HG02623 (cell line): Measurements from ENCODE around the gene TMEM120A.

ENCODE experiments used
- ATAC-seq: cut with Tn5 transposase; IDR thresholded peaks from one replicate; pipeline ENCODE4 v1.9.1; 2021; ENCODE audit warnings: moderate library complexity; ENCODE audit not compliant: unreplicated experiment

Gene TMEM120A

DNA sequence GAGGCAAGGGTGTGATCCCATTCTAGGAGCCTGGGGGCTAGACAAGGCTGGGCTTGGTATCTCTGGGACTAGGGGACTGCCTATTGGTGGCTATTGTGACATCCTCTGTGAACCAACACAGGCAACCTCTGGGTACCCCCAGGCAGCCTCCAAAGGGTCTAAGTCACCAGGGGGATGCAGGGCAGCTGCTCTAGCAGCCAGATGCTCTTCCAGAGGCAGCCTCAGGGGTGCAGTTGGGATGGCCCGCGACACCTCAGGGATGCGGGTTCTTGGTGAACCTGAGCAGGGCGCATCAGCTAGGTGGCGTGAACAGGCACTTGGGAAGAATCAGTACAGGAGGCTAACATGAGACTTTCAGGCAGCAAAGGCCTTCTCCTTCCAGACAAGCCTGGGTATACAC lies 1.6 kb upstream of the TMEM120A start:
- no peak for ATAC-seq

DNA sequence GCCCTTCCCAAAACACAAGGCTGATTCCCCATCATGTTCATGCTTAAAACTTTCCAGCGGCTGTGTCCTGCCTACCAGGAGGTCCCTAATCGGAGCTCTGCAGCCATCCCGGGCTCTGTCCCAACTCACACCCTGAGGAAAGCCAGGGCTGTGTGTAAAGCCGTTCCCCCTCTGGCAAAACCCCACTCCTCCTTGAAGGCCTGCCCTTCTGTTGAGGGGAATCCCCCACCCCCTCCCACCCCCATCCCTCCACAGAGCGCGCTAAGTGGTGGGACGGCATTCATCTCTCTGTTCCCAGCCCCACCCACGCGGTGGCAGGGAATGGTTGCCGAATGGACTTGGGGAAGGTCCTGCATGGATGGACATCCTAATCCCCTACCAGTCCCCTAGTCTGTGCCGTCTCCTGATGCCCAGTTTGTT lies 667 bp upstream of the TMEM120A start:
- no peak for ATAC-seq

DNA sequence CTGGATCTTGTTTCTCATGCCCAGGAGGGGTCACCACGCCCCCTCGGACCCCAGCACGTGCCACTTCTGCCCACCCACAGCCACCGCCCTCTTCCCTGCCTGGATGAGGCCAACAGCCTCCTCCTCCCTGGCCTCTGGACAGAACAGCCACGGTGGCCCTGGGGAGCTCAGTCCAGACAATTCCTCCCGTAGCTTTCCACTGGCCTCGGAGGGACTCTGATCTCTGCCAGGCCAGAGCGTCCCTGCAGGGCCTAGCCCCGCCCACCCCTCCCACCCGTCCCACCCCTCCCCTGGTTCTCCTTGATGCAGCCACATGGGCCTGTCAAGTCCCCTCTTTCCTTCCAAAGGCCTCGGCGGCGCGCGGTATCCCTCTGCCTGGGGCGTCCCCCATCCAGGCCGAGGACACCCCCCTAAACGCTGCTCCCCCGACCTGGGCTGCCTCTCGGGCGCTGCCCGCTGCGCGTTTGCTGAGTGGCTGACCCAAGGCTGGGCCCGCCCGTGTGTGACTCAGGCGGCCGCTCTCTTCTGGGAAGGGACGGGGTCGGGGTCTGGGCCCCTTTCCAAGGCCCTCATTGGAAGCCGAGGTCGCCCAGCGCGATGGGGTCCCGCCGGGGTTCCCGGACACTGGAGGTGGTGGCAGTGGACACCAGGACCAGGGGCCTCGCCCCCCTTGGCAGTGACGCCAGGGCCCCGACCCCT lies 557 bp downstream of the TMEM120A start:
- ATAC-seq, result no peak

DNA sequence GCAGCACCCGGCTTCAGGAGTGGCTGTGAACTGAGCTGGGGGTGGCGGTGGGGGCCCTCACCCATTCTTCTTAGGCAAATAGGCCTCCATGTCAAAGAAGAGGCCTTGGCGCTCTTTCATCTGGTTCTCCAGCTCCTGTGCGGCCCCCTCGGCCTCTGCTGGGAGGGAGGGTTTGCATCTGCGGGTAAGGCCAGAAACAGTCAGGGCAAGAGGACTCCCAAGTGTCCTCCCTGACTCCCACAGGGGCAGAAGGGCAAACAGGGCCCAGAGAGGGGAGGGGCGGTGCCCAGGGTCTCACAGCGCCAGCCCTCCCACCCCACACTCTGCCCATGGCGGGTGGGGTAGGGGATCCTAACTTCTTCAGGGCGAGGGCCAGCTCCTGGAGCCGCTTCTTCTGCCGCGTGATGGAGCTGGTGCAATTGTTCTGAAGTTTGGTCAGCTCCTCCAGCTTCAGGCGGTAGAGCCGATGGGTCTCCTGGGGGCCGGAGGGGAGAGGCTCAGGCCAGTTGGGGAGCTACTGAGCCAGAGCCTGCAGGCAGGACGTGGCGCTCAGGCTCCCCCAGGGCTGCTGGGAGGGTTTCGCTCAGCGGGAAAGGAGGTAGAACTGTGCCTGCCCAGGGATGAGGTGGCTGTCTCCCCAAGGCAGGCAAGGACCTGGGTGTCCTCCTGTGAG lies 2.2 kb downstream of the TMEM120A start:
- no peak for ATAC-seq

DNA sequence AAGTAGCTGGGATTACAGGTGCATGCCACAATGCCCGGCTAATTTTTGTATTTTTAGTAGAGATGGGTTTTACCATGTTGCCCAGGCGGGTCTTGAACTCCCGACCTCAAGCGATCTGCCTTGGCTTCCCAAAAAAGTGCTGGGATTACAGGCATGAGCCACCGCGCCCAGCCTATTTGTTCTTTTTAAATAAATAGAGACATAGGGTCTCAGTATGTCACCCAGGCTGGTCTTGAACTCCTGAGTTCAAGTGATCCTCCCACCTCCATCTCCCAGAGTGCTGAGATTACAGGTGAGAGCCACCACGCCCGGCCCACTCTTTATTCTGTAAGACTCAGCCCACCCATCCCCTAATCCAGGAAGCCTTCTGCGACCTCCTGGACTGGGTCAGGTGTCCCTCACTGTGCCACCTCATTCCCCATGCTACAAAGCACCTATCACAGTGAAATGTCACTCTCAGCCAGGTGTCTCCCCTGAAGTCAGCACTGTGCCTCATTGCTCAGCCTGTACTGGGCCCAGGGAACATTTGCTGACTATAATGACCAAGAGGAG lies 2.8 kb downstream of the TMEM120A start:
- ATAC-seq, result no peak

DNA sequence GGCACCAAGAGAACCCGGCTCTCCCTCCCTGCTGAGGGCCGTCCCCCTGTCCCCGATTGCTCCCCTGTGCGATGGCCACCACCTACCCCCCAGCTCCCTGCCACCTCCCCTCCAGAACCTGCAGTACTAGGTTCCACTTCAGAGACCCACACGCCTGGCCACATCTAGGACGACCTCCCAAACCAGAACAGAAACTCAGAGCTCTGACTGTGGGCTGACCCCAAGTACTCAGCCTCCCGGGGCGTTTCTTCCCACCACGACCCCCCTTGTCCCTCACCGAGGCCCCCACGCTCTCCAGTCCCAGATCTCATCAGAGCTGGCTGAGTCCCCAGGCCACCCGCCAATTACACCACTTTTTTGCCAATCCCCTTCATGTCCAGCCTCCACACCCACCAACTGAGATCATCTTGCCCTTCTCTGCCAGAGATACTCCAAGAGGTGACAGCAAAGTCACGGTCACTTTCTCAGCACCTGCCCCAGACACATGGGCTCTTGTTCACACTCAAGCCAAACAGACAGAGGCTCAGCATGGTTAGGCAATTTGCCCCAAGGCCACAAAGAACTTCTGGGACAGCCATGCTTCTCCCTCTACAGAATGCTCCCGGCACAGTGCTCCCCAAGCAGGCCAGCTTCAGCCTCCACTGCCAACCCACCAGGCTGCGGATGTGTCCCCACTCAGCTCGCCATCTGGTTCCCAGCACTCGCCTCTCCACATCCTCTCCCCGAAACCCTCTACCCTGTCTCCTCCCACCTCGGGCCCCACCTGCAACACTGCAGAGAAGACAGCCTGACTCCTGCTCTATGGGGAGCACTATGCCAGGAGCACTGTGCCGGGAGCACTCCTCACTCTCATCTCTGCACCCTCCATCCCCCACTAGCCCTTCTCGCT lies 4.7 kb downstream of the TMEM120A start:
- ATAC-seq, result no peak

DNA sequence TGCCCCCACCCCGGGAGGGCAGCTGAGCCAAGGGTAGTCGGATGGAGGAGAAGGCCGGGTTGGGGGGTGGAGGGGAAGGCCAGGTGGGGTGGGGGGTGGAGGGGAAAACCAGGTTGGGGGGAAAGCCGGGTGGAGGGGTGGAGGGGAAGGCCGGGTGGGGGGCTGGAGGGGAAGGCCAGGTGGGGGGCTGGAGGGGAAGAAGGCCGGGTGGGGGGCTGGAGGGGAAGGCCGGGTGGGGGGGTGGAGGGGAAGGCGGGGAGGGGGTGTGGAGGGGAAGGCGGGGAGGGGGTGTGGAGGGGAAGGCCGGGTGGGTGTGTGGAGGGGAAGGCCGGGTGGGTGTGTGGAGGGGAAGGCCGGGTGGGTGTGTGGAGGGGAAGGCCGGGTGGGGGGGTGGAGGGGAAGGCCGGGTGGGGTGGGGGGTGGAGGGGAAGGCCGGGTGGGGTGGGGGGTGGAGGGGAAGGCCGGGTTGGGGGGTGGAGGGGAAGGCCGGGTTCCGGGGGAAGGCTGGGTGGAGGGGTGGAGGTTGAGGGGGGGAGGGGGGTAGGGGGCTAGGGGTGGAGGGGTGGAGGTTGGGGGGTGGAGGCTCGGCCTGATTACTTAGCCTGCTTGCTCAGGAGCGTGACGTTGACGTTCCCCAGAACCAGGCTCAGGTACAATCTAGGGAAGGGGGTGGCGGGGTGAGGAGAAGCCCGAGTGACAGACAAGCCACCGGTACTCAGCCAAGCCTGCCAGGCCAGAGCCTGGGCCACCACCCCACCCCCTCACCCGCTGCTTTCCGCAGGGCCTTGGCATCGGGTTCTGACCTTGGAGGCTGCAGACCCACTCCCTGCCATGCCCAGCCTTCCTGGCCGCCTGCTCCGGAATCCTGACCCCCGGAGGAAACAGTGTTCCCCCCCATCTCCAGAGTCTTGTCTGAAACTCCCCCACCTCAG lies 5.6 kb downstream of the TMEM120A start:
- no peak for ATAC-seq

DNA sequence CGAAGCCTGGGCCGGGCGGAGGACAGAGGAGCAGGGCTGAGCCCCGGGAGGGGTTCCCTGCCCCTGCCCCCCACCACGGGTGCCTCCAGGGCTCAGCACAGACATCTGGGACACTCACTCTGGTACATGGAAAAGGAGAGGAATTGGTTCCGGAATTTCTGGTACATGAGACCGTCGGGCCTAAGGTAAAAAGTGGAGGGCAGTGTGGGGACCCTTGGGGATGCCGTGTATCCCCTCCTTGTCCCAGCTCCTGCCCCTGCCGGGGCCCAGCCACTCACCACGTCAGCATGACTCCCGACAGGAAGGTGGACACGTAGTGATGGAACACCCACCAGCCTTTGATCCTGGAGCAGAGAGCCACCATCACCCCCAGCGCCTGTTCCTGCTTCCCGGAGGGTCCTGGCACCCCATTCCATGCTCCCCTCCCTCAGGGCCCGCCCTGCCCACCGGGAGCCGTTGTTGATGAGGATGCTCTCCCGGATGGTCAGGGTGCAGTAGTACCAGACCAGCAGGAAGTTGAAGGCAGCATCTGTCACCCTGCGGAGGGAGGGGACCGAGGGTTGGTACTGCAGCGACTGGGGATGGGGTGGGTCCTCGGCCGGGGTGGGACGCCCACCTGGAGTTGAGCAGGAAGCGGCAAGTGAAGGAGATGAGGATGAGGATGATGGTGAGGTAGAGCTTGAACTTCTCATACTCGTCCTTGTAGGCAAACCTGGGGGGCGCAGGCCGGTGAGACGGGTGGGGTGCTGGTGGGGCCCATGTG lies 6.4 kb downstream of the TMEM120A start:
- no peak for ATAC-seq

DNA sequence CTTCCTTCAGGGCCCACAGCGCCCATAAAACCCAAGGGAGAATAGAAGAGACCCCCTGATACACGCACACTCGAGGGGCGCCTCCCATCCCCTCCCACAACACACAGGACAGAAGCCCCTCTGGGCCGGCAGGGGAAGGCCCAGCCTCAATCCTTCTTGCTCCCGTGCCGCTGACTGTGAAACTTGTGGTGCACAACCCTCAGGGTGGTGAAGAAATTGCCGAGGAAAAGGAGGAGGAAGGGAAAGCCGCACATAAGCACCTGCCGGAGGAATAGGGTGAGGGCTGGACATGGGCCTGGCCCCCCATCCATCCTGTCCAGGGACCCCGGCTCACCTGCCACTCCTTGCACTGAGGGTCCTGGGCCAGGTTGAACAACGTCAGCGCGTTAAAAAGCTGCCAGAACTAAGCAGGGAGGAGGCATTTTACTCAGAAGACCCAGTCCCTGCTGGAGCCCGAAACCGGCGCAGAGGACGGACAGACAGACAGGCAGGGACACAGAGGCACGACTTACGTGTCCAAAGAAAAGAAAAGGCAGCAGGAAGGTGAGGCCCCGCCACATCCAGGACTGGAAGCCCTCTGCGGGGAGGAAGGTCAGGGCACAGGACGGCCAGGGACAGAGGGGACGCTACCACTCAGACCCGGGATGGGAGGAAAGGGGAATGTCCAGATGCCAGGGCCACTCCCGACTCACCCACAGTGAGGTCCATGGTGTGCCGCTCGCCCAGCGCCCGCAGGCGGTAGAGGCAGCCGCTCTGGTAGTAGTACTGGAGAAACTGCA lies 7.2 kb downstream of the TMEM120A start:
- no peak for ATAC-seq

DNA sequence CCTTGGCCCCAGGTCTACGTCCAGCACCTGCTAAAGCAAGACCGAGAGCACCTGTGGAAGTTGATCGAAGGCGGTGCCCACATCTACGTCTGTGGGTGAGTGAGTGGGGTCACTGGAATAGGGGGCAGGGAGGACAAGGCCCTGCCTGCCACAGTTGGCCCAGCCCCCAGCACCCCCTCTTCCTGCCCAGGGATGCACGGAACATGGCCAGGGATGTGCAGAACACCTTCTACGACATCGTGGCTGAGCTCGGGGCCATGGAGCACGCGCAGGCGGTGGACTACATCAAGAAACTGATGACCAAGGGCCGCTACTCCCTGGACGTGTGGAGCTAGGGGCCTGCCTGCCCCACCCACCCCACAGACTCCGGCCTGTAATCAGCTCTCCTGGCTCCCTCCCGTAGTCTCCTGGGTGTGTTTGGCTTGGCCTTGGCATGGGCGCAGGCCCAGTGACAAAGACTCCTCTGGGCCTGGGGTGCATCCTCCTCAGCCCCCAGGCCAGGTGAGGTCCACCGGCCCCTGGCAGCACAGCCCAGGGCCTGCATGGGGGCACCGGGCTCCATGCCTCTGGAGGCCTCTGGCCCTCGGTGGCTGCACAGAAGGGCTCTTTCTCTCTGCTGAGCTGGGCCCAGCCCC lies 8.1 kb downstream of the TMEM120A start:
- no peak for ATAC-seq

DNA sequence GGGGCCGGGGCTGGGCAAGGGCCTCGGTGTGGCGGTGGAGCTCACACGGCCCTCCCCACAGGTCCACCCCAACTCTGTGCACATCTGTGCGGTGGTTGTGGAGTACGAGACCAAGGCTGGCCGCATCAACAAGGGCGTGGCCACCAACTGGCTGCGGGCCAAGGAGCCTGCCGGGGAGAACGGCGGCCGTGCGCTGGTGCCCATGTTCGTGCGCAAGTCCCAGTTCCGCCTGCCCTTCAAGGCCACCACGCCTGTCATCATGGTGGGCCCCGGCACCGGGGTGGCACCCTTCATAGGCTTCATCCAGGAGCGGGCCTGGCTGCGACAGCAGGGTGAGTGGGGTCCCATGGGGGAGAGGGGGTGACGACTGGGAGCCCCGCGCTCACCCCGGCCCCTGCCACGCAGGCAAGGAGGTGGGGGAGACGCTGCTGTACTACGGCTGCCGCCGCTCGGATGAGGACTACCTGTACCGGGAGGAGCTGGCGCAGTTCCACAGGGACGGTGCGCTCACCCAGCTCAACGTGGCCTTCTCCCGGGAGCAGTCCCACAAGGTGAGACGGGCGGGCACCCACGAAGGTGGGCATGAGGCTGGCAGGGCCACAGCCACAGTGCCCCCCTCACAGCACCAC lies 8.8 kb downstream of the TMEM120A start:
- ATAC-seq, result no peak

DNA sequence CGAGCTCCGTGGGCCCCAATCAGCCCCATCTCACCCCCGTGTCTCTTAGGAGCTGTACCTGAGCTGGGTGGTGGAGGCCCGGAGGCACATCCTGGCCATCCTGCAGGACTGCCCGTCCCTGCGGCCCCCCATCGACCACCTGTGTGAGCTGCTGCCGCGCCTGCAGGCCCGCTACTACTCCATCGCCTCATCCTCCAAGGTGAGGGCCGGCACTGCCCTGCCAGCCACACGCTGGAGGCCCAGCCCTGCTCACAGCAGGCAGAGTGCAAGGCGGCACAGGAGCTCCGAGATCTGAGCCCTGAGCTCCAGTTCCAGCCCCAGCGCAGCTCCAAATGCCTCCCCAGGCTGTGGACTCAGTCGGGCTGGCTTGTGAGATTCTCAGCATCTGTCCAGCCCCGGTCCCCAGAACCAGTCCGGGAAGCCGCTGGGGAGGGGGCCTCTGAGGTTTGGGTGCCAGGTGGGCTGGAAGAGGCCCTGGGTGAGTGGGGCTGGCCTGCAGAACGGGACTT lies 9.3 kb downstream of the TMEM120A start:
- no peak for ATAC-seq

DNA sequence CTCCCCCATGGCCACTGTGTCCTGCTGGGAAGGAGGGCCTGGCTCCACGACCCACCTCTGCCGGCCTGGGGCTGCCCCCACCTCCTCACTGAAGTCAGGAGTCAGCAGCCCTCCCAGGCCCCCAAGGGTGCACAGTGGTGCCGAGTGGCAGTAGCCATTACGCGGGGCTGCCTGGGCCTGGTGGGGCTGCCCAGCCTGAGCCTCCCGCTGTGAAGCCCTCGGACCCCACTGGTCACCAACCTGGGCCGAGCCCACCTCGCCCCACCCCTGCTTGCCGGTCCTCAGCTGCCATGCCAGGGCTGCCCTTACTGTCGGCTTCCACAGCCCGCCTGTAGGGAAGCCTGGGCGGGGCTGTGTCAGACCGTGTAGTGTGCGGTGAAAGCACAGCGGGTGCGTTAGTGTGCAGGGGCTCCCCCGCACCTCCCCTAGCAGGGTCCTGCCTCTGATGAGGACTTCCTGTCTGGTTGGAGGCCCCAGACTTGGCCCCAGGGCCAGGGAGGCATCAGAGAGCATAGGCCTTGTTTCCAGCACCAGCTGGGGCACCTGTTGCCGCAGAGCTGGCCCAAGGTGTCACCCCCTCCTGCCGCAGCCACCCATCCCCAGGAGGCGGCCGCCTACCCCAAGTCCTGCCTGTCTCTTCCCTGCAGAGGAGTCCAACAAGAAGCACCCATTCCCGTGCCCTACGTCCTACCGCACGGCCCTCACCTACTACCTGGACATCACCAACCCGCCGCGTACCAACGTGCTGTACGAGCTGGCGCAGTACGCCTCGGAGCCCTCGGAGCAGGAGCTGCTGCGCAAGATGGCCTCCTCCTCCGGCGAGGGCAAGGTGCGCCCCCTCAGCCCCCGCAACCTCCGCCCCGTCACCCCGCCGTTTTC lies 10.0 kb downstream of the TMEM120A start:
- no peak for ATAC-seq

DNA sequence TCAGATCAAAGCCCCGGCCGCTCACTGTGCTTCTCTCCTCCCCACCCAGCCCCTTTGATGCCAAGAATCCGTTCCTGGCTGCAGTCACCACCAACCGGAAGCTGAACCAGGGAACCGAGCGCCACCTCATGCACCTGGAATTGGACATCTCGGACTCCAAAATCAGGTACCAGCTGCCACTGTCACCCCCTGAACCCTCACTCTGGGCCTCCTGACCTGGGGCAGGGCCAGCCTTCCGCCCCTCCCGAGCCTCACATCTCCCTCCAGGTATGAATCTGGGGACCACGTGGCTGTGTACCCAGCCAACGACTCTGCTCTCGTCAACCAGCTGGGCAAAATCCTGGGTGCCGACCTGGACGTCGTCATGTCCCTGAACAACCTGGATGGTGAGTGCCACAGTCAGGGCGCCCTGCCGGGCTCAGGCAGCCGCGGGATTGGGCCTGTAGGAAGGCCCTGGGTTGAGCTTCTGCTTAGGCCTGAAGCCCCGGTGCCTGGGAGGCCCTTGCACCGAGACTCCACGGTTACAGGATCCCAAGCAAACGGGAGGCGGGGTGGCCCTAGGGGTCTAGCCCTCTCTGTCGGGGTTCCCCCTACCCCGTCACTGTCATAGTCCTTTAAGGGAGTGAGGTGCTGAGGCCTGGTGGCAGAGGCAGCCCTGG lies 10.8 kb downstream of the TMEM120A start:
- no peak for ATAC-seq

DNA sequence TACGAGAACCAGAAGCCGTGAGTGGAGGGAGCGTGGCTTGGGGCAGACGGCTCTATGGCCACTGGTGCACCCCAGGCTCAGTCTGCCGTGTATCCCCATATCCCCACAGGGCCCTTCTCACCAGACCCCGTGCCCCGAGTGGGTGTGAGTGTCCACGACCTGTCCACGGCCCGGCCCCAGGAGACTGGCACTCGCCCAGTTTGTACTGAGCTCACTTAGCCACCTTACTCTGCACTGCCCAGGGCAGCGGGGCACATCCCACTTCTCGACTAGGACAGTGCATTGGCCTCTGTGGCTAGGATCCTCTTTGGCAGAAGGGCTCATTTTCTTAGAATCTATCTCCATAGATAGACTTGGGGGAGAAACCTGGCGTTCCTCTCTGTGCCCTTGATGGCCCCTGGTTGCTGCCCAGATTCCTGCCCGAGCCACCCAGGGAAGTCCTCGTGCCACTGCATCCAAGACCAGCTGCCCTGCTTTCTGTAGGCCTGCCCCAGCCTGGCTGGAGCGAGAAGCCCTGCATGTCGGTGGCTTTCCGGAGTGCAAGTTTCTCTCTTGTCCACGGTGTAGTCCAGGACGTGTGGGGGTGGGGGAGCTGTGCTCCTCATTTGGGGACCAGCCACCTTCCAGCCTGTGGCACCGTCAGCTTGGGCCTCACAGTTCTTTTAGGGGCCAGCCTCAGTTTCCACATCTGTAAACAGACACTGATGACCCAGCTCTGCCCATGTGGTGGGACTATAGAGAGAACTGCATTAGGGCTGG lies 11.9 kb downstream of the TMEM120A start:
- no peak for ATAC-seq
